NT2/D1 (cell line): ENCODE data around the gene GTF3C5.

Experiments
- DNase-seq: peaks from one replicate; pipeline ENCODE4 v3.0.0-alpha.2; 2011; ENCODE audit warnings: low read depth, low spot score
- H3K27me3 ChIP-seq: 2 replicates; pipeline ENCODE4 v1.6.0; 2011; ENCODE audit warnings: mild to moderate bottlenecking; ENCODE audit not compliant: insufficient read length, insufficient read depth
- H3K36me3 ChIP-seq: 2 replicates; pipeline ENCODE4 v1.6.1; 2011; ENCODE audit warnings: mild to moderate bottlenecking, low read length, mixed read lengths; ENCODE audit not compliant: insufficient read depth, insufficient read length
- H3K4me1 ChIP-seq: 2 replicates; pipeline ENCODE4 v1.5.1; 2011; ENCODE audit not compliant: insufficient read depth, insufficient read length
- H3K4me3 ChIP-seq: 2 replicates; pipeline ENCODE4 v1.5.1; 2011; ENCODE audit warnings: low read depth; ENCODE audit not compliant: insufficient read length
- H3K9ac ChIP-seq: 2 replicates; pipeline ENCODE4 v1.6.0; 2011; ENCODE audit warnings: low read depth; ENCODE audit not compliant: insufficient read length
- H3K9me3 ChIP-seq: 2 replicates; pipeline ENCODE4 v1.5.1; 2011; ENCODE audit warnings: mild to moderate bottlenecking, low read length; ENCODE audit not compliant: insufficient read depth
- SUZ12 ChIP-seq: IDR thresholded peaks from 2 replicates; pipeline ENCODE4 v1.6.1; 2011; ENCODE audit not compliant: insufficient read length, insufficient read depth; ENCODE audit errors: extremely low read depth
- YY1 ChIP-seq: IDR thresholded peaks from 2 replicates; pipeline ENCODE4 v1.6.1; 2011; ENCODE audit not compliant: insufficient read length, insufficient read depth
- ZNF274 ChIP-seq: IDR thresholded peaks from 2 replicates; pipeline ENCODE4 v1.6.1; 2011; ENCODE audit warnings: mild to moderate bottlenecking, low read depth, low read length

Gene GTF3C5

DNA sequence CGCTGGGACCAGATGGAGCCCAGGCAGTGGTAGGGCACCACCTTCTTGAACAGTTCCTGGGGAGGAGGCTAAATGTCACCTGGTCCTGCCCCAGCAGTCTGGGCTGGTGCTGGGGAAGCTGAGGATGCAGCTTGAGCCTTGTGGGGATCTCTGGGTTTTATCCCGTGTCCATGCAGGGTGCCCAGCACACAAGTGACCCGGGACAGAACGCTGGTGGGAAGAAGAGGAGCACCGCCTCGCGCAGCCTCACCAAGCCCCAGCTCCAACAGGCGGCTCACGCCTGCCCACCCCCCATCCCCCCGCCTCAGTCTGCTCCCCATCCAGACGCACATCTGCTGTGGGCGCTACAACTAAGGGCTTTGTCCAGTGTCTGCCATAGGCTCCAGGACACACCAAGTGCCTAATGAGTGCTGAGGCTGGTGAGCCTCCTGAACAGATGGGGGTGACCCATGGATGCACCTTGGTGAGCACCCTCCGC lies 76.5 kb downstream of the GTF3C5 start:
- no peak overlapping the region for H3K9ac ChIP-seq
- DNase-seq = no peak
- H3K9me3 ChIP-seq = no peaks in the 10 kb centered on the region
- H3K4me3 ChIP-seq = no peak overlapping the region
- H3K36me3 ChIP-seq = peaks cover 93% of the 10 kb centered on the region
- TF ChIP-seq ZNF274 (no peak), SUZ12 (no peak), YY1 (no peak)
- H3K27me3 ChIP-seq = no peaks in the 10 kb centered on the region
- peaks cover 23% of the 10 kb centered on the region for H3K4me1 ChIP-seq
